Endothelial cell of umbilical vein (primary cell): Measurements from ENCODE around the gene CXCL17. TPM values are rescaled to one million over a fixed set of nuclear protein-coding genes. Genes with fewer than 3 reads are reported as not detected.

ENCODE experiments used
- BruUV-seq: library from RNA; stranded (reverse); fragments of 400-500 nt; replicated peaks from 2 replicates; lab custom pipeline; 2021; lab: Mats Ljungman, UMichigan
- CTCF ChIA-PET: fragments of 300-600, 350-600 bp; sonication (Branson Sonifier 250); formaldehyde crosslinking; loops from one replicate; lab custom pipeline; 2021; ENCODE audit warnings: antibody characterized with exemption, inconsistent platforms; lab: Charles Lee
- POLR2A ChIA-PET: fragments of 300-600, 350-600 bp; sonication (Branson Sonifier 250); formaldehyde crosslinking; loops from one replicate; lab custom pipeline; 2021; ENCODE audit warnings: antibody characterized with exemption, inconsistent platforms; lab: Charles Lee
- DNase-seq: peaks from one replicate; pipeline ENCODE4 v3.0.0-alpha.2; 2011; ENCODE audit warnings: low read depth, low spot score
- FAIRE-seq: peaks from 2 replicates; lab custom pipeline; 2011; peaks lifted over from hg19 to GRCh38; lab: Jason Lieb, UNC
- H2AFZ ChIP-seq: 2 replicates; pipeline ENCODE4 v1.6.0; 2012; ENCODE audit warnings: low read depth, low read length, control low read depth, inconsistent platforms
- H3K27ac ChIP-seq: 2 replicates; pipeline ENCODE4 v1.5.1; 2011; ENCODE audit warnings: low read depth, mild to moderate bottlenecking, control low read depth, low read length, moderate library complexity; ENCODE audit not compliant: insufficient read depth
- H3K27me3 ChIP-seq, 2 experiments: 2 replicates each; pipeline versions ENCODE4 v1.6.0 to v1.6.1; 2011; ENCODE audit warnings: low read length in 2 of 2, mixed read lengths in 1 of 2; ENCODE audit not compliant: control insufficient read depth in 2 of 2, insufficient read depth in 2 of 2
- H3K36me3 ChIP-seq, 2 experiments: 2 replicates in 1 of 2; 3 replicates in 1 of 2; pipeline ENCODE4 v1.5.1; 2011; ENCODE audit warnings: low read length in 2 of 2, mild to moderate bottlenecking in 1 of 2, moderate library complexity in 1 of 2; ENCODE audit not compliant: control insufficient read depth in 2 of 2, insufficient read depth in 2 of 2; ENCODE audit errors: extremely low read depth in 1 of 2
- H3K4me1 ChIP-seq: 3 replicates; pipeline ENCODE4 v1.5.1; 2011; ENCODE audit warnings: mild to moderate bottlenecking, low read length; ENCODE audit not compliant: control insufficient read depth, insufficient read depth; ENCODE audit errors: extremely low read depth
- H3K4me2 ChIP-seq: 2 replicates; pipeline ENCODE4 v1.6.1; 2011; ENCODE audit warnings: low read length, control low read depth, mixed read lengths; ENCODE audit not compliant: insufficient read depth
- H3K4me3 ChIP-seq, 3 experiments: fragments of 200-600 bp in 1 of 3; sonication (generic), shearing (Covaris generic) in 1 of 3; replicated peaks in 1 of 3; 2 replicates each; pipeline ENCODE4 v1.5.1; 2011 to 2016; ENCODE audit warnings: control low read depth in 3 of 3, low read length in 3 of 3, mild to moderate bottlenecking in 2 of 3, inconsistent platforms in 1 of 3, low read depth in 1 of 3, moderate library complexity in 1 of 3; ENCODE audit not compliant: insufficient read depth in 1 of 3
- H3K79me2 ChIP-seq: 2 replicates; pipeline ENCODE4 v1.6.0; 2012; ENCODE audit warnings: low read length, inconsistent platforms; ENCODE audit not compliant: control insufficient read depth, insufficient read depth
- H3K9ac ChIP-seq: replicated peaks from 2 replicates; pipeline ENCODE3; 2011; ENCODE audit warnings: low read length, control low read depth; ENCODE audit not compliant: insufficient read depth; ENCODE audit errors: extremely low read depth
- H3K9me1 ChIP-seq: replicated peaks from 3 replicates; pipeline ENCODE4 v1.6.0; 2011; ENCODE audit warnings: mild to moderate bottlenecking, low read length; ENCODE audit not compliant: control insufficient read depth, insufficient read depth; ENCODE audit errors: extremely low read depth
- H3K9me3 ChIP-seq: replicated peaks from 2 replicates; pipeline ENCODE4 v1.5.1; 2012; ENCODE audit warnings: low read length, inconsistent platforms; ENCODE audit not compliant: control insufficient read depth, insufficient read depth
- H4K20me1 ChIP-seq: replicated peaks from 2 replicates; pipeline ENCODE3; 2011; ENCODE audit warnings: mild to moderate bottlenecking, low read length; ENCODE audit not compliant: control insufficient read depth, insufficient read depth; ENCODE audit errors: extremely low read depth
- CTCF ChIP-seq, 2 donors: IDR thresholded peaks; 1 replicate in 1 of 2; 2 replicates in 1 of 2; pipeline ENCODE4 v1.5.1; 2011; ENCODE audit warnings: low read length in 2 of 2, mild to moderate bottlenecking in 2 of 2, moderate library complexity in 2 of 2, control low read depth in 1 of 2, inconsistent platforms in 1 of 2, low read depth in 1 of 2; ENCODE audit not compliant: insufficient read depth in 1 of 2; ENCODE audit errors: extremely low read depth in 1 of 2
- EZH2 ChIP-seq: IDR thresholded peaks from 2 replicates; pipeline ENCODE4 v1.6.1; 2012; ENCODE audit warnings: borderline replicate concordance, low read depth, mild to moderate bottlenecking, moderate library complexity, low read length, inconsistent platforms; ENCODE audit not compliant: severe bottlenecking
- FOS ChIP-seq: IDR thresholded peaks from 2 replicates; pipeline ENCODE4 v1.6.1; 2011; ENCODE audit warnings: mild to moderate bottlenecking, low read length, moderate library complexity, borderline replicate concordance; ENCODE audit not compliant: insufficient read depth
- GATA2 ChIP-seq: IDR thresholded peaks from 2 replicates; pipeline ENCODE4 v1.7.0; 2011; ENCODE audit warnings: low read depth, mild to moderate bottlenecking, moderate library complexity, mixed read lengths, low read length; ENCODE audit not compliant: insufficient read length, insufficient read depth
- JUN ChIP-seq: IDR thresholded peaks from 2 replicates; pipeline ENCODE4 v1.6.1; 2011; ENCODE audit warnings: borderline replicate concordance, low read depth; ENCODE audit not compliant: insufficient read length, insufficient read depth
- MAX ChIP-seq: IDR thresholded peaks from 2 replicates; pipeline ENCODE4 v1.6.1; 2011; ENCODE audit not compliant: insufficient read depth, insufficient read length
- MYC ChIP-seq: IDR thresholded peaks from one replicate; pipeline ENCODE4 v1.6.1; 2011; ENCODE audit warnings: mild to moderate bottlenecking, low read depth, low read length
- POLR2A ChIP-seq: IDR thresholded peaks from 2 replicates; pipeline ENCODE4 v1.6.1; 2012; ENCODE audit warnings: low read depth, mild to moderate bottlenecking, control low read depth, low read length
- POLR2AphosphoS5 ChIP-seq: IDR thresholded peaks from 2 replicates; pipeline ENCODE4 v1.6.1; 2012; ENCODE audit warnings: low read depth, mild to moderate bottlenecking, control low read depth, low read length, moderate library complexity; ENCODE audit not compliant: insufficient read depth
- dilution Hi-C: fragments of 300-500 bp; cut with MboI; formaldehyde crosslinking; loops from one replicate; pipeline ENCODE4 v1.15.0; 2019; ENCODE audit warnings: low sequenced_read_pairs; ENCODE audit not compliant: extremely low pct_ligation_motif_present
- intact Hi-C: fragments of 100-400 bp; cut with micrococcal nuclease; formaldehyde crosslinking; loops from one replicate; pipeline ENCODE4 v1.10.0; 2022
- polyA plus RNA-seq, 4 experiments: library from polyadenylated mRNA; depleted of rRNA in 3 of 4; stranded (reverse) in 3 of 4; unstranded in 1 of 4; fragments of >200 nt; gene quantifications; 2 replicates each; pipeline versions ENCODE4 v1.2.1 to v1.2.3, GENCODE V29; 2011 to 2012; ENCODE audit warnings: missing spikeins in 1 of 4
- total RNA-seq: library from RNA; stranded (reverse); gene quantifications from 2 replicates; pipeline ENCODE4 v1.2.3, GENCODE V29; 2021

The CXCL17 gene
- total and polyA plus RNA-seq, 2 donors (not counting 3 experiments of a cell fraction or from before 2014, with no cell fraction given): not detected

- Histone ChIP-seq H3K36me3 (no peaks in the 10 kb centered on the region), H2AFZ (no peak overlapping the region), H3K9ac (no peak overlapping the region), H3K27me3 (no peaks in the 10 kb centered on the region), H4K20me1 (no peaks in the 10 kb centered on the region), H3K79me2 (no peaks in the 10 kb centered on the region), H3K27ac (no peak overlapping the region), H3K4me1 (no peaks in the 10 kb centered on the region), H3K9me3 (no peaks in the 10 kb centered on the region), H3K4me2 (no peak overlapping the region), H3K4me3 (no peak overlapping the region), H3K9me1 (no peaks in the 10 kb centered on the region)
- FAIRE-seq: no peak
- ChIA-PET POLR2A (no interaction called here), CTCF (interaction anchor here (1.0 to 1.1 kb wide), 2 partner anchors 8 to 12 kb away, joined by 3 read pairs; no protein-coding TSS in a partner anchor)
- DNase-seq: no peak
- BruUV-seq: no TSS peak
- intact Hi-C loops (no loop called here), dilution Hi-C loops (no loop called here)
- TF ChIP-seq CTCF (IDR thresholded peaks at IDR 0.05; ENCODE audit: extremely low read depth in 1 of 2, insufficient read depth in 1 of 2, low read depth in 1 of 2, low read length in 2 of 2) (no peak), EZH2 (no peak), JUN (no peak), FOS (no peak), POLR2AphosphoS5 (no peak), MAX (no peak), GATA2 (no peak), POLR2A (no peak), MYC (no peak)
Measured at GRCh38 chr19:42407816-42408175, 35.0 kb downstream of the CXCL17 start.
